HUES6 (cell line): ENCODE results near the gene OCEL1.

ENCODE experiments used
- H3K27ac ChIP-seq: 2 replicates; pipeline ENCODE4 v1.7.0; 2013; ENCODE audit warnings: low read depth, mild to moderate bottlenecking, low read length, inconsistent platforms
- H3K27me3 ChIP-seq: 2 replicates; pipeline ENCODE4 v1.6.1; 2013; ENCODE audit warnings: low read length; ENCODE audit not compliant: control insufficient read depth, insufficient read depth
- H3K36me3 ChIP-seq: 2 replicates; pipeline ENCODE4 v1.6.1; 2013; ENCODE audit warnings: low read length; ENCODE audit not compliant: control insufficient read depth, insufficient read depth
- H3K4me1 ChIP-seq: 2 replicates; pipeline ENCODE4 v1.6.1; 2013; ENCODE audit warnings: low read length; ENCODE audit not compliant: control insufficient read depth, insufficient read depth
- H3K4me3 ChIP-seq: 2 replicates; pipeline ENCODE4 v1.5.1; 2013; ENCODE audit warnings: low read depth, low read length
- H3K9ac ChIP-seq: one replicate; pipeline ENCODE4 v1.6.1; 2013; ENCODE audit warnings: mild to moderate bottlenecking, low read length
- H3K9me3 ChIP-seq: 2 replicates; pipeline ENCODE4 v1.6.1; 2013; ENCODE audit warnings: low read depth, low read length; ENCODE audit not compliant: control insufficient read depth, insufficient read depth

Gene OCEL1

DNA sequence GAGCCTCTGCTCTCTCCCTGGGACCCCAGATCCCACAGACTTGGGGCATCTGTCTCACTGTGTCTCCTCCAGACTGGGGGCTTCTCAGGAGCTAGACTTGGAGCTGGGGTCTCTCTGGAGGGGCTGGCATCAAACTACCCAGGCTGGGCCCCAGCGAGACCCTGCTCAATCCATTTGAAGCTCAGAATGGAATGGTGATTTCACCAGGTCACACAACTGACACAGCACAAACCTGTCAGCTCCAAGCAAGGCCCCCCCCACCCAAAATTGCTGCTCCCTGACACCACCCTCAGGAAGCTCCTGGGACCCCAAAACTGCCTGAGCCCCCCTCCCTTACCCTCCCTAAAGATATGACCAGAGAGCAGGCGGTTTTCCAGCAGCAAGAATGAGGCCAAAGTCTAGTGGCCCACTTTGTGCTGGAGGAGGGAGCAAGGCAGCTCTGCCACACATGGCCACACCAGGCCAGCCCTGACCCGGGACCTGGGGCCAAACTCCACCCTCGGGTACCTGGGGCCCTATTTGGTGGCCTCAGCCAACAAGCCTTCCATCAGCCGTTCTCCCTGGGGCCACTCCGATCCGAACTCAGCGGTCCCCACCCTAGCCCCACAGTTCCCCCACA is 17.3 kb downstream of the OCEL1 start:
- Histone ChIP-seq H3K4me3 (peak overlapping the region; percentile 99), H3K4me1 (peaks cover 38% of the 10 kb centered on the region), H3K27me3 (no peaks in the 10 kb centered on the region), H3K9ac (peak overlapping the region; percentile 86), H3K27ac (peak overlapping the region; percentile 85; the same call in 1 of the 2 replicates), H3K9me3 (no peaks in the 10 kb centered on the region), H3K36me3 (peaks cover 16% of the 10 kb centered on the region)

DNA sequence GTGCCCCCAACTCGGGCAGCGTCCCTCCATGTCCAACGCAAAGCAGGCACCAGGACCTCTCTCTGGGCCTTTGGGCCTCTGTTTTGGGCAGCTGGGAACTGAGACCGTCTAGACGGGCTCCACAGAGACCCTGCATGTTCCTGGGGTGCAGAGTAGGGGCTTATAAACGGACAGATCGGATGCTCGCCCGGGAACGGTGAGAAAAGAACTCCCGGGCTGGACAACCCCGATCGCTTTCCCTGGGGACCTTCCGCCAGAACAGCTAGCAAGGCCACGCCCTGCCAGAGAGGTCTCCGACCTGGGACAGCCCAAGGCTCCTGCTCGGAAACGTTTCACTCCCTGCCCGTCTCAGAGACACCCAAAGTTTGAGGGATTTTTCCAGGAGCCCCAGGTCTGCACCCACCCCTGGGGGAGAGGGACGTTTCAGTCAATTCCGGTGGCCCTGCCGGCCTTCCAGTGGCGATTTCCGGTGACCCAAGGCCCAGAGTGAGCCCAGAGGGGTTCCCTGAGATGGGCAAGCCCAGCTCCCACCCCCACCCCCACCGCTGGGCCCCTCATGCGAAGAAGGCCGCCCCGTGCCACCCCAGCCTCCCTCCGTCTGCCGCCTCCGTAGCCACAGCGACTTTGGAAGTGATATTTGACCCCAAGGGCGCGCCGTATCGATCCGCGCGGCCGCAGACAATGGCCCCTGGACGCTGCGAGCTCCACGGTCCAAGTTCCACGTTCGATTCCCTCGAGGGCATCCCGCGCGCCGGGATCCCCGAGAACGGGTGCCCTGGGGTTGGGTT is 18.0 kb downstream of the OCEL1 start:
- no peaks in the 10 kb centered on the region for H3K9me3 ChIP-seq
- H3K27ac ChIP-seq: peak overlapping the region; percentile 85
- peak overlapping the region; percentile 86 for H3K9ac ChIP-seq
- H3K27me3 ChIP-seq: no peaks in the 10 kb centered on the region
- H3K4me1 ChIP-seq: peaks cover 45% of the 10 kb centered on the region
- peaks cover 12% of the 10 kb centered on the region for H3K36me3 ChIP-seq
- H3K4me3 ChIP-seq: peak overlapping the region; percentile 99

DNA sequence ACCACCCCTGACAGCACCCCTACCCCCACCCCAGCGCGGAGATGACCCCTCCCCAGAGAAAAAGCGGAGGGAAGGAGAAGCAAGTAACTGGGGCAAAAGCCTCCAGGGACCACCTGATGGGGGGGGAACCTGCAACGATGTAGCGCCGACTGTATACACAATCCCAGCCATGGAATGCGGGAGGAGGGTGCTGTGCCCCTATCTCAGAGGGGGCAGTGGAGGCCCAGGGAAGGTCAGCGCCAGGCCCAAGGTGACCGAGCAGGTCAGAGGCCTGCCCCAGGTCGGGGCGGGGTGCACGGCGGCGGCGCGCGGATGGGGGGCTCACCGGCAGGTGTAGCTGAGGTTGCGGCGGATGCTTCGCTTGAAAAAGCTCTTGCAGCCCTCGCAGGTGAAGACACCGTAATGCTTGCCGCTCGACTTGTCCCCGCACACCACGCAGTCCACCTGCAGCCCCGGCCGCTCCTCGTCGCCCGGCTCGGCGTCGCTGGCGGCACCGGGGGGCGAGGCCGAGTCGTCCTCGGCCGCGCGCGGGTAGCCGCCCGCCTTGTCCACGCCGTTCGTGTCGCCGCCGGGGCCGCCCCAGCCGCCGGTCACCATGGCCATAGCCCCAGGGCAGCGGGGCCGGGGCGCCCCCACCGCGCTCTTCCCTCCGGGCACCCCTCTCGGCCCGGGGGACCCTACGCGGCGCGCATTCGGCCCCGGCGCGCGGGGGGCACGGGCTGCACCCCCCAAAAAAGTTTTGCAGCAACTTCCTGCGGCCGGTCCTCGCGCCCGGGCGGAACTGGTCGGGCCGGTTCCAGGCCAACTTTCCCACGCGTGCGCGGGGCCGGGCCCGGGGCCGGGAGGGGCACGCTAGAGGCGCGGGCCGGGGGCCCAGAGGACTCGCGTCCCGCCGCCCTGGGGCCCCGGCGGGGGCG is 18.9 kb downstream of the OCEL1 start:
- peak overlapping the region; percentile 86 for H3K9ac ChIP-seq
- H3K27ac ChIP-seq: peak overlapping the region; percentile 85
- peak overlapping the region; percentile 99 for H3K4me3 ChIP-seq
- no peaks in the 10 kb centered on the region for H3K9me3 ChIP-seq
- peaks cover 47% of the 10 kb centered on the region for H3K4me1 ChIP-seq
- peaks cover 12% of the 10 kb centered on the region for H3K36me3 ChIP-seq
- no peaks in the 10 kb centered on the region for H3K27me3 ChIP-seq

DNA sequence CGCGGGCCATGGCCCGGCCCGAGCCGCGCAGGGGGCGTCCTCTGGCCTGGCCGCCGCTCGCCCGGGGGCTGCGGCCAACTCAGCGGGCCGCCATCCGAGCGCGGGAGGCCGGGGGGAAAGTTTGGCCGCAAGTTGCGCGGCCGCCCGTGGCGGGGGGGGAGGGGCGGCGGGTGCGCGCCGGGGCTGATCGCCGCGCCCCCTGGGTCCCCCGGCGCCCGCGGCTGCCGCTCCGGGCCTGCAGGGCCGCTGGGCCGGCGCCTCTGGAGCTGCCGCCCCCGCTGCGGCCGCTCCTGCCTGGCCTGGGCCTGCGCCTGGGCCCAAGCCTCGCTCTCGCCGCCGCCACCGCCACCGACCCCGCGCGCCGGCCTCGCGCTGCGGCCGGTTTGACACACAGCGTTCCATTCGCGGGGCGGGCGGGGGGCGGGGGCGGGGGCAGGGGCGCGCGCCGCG is 19.5 kb downstream of the OCEL1 start, which contains the start of gene NR2F6:
NR2F6 (minus strand) TSS at position 385 of the 450 bp plus-strand sequence. CDS start 699 bp downstream, outside the sequence.
- H3K9ac ChIP-seq: peak within 1 kb of the TSS; percentile 94
- no peaks in the 10 kb centered on the region for H3K27me3 ChIP-seq
- peak within 1 kb of the TSS; percentile 99 for H3K4me3 ChIP-seq
- no peaks in the 10 kb centered on the region for H3K9me3 ChIP-seq
- peaks cover 47% of the 10 kb centered on the region for H3K4me1 ChIP-seq
- peak within 1 kb of the TSS; percentile 99 for H3K27ac ChIP-seq
- H3K36me3 ChIP-seq: peaks cover 7% of the 10 kb centered on the region; the same call in 1 of the 2 replicates

DNA sequence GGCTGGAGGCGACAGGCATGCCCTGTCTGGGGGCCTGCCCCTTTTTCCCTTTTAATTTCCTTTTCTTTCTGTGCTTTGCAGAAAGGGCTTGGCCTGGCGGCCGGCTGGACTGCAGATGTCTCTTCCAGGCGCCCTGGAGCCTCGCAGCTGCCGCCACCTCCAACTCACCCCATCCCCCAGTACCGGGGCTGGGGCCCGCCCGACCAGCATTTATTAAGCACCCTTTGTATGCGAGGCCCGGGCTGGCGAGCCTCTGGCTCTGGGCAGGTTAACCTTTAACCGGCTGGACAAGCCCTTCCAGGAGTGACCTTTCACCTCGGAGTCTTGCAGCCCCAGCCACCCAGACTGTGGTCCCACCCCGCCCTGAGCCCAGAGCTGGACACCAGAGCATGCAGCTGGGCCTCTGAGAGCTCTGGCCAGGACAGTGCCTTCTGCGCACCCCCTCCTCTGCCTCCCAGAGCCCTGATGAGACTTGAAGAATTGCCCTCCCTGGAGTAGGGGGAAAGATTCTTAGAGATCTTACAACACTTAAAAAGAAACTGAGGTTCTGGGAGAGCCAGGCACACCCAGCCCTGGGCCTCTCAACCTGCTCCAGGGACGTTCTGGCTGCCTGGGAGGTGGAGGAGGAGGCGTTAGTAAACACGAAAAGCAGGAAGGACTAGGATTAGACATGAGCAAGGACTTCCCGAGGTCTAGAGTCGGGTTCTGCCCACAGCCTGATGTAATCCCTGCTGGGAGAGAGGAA is 20.8 kb downstream of the OCEL1 start:
- H3K4me3 ChIP-seq: peak overlapping the region; percentile 80
- H3K27me3 ChIP-seq: no peaks in the 10 kb centered on the region
- no peaks in the 10 kb centered on the region for H3K9me3 ChIP-seq
- H3K4me1 ChIP-seq: peaks cover 42% of the 10 kb centered on the region
- 0 out of 2 replicates have a peak, but pooled peaks cover 6% of the 10 kb centered on the region for H3K36me3 ChIP-seq
- H3K27ac ChIP-seq: peak overlapping the region; percentile 99
- H3K9ac ChIP-seq: peak overlapping the region; percentile 94

DNA sequence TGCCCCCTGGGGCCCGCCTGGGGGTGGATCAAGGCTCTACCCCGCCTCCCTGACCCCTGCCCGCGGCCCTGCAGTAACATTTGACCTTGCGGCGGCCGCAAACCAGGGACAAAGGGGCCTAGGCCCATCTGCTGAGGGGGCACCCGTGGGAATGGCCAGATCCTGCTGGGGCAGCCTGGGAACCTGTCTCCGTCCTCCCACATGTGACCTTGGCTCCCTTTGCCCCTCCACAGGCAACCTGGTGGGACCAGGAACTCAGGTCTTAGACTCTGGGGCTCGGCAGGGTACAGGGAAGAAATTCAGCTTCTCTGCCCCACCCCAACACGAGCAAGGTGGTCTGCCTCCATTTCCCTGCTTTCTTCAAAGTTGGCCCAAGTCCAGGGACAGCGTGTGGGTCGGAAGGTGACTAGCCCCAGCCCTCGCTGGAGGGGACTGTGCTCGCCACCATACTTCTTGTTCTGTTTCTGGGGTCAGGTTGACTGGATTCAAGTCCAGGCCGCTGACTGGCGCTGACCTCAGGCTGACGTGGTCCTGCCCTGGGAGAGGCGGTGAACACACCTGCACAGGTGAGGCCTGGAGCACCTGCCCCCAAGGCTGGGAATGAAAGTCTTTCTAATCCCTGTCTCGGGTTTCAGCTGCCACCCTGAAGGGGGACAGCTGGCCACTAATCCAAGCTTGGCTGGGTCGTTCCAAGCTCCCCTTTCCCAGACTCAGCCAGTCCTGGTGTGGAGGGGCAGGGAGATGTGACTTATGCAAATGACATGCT is 22.2 kb downstream of the OCEL1 start:
- peak overlapping the region; percentile 35; the same call in 1 of the 2 replicates for H3K4me3 ChIP-seq
- peaks cover 32% of the 10 kb centered on the region for H3K4me1 ChIP-seq
- no peaks in the 10 kb centered on the region for H3K9me3 ChIP-seq
- H3K36me3 ChIP-seq: 0 out of 2 replicates have a peak, but pooled peaks cover 6% of the 10 kb centered on the region
- H3K27ac ChIP-seq: peak overlapping the region; percentile 79
- H3K27me3 ChIP-seq: no peaks in the 10 kb centered on the region
- peak overlapping the region; percentile 78 for H3K9ac ChIP-seq

DNA sequence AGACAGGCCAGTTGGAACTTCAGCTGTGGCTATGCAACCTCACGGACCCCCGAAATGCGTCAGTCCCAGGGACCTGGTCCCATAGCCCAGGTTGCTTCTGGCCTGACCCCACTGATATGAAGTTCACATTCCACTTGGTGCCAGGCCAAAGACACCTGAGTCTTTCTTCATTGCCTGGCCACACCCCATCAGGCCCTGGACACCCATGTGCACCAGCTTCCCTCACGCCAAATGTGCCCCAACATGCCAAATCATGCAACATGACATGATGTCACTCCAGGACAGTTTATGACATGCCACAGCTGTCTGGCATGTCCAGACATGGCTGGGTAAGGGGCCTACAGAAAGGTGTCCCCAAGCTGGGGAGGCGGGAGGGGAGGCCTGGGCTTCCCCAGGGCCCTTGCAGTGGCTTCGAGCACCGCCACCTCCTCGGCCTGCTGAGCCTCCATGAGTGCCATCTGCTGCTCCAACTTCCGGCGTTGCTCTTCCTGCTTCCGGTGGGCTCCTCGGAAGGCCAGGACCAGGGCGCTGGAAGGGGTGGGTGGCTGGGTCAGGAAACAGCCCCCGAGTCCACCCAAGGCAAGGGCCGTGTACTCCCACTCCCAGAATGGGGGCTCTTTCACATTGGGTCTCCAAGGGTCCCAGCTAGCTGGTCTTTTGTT is 24.0 kb downstream of the OCEL1 start:
- Histone ChIP-seq H3K4me1 (peaks cover 26% of the 10 kb centered on the region), H3K4me3 (no peak overlapping the region), H3K9me3 (no peaks in the 10 kb centered on the region), H3K9ac (no peak overlapping the region), H3K27ac (peak overlapping the region; percentile 52; the same call in 1 of the 2 replicates), H3K27me3 (no peaks in the 10 kb centered on the region), H3K36me3 (peaks cover 11% of the 10 kb centered on the region)

DNA sequence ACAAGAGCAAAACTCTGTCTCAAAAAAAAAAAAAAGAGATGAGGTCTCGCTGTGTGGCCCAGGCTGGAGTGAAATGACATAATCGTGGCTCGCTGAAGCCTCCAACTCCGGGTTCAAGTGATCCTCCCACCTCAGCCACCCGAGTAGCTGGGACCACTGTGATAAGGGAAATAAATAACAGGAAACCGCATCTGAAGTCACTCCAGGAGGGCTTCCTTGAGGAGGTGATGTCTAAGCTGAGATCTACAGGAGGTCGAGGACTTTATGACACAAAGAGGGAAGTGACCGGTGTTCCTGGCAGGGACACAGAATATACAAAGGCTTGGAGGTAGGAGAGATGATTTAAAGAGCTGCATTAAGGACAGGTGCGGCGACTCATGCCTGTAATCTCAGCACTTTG is 28.6 kb downstream of the OCEL1 start:
- Histone ChIP-seq H3K4me3 (no peak overlapping the region), H3K27me3 (no peaks in the 10 kb centered on the region), H3K27ac (no peak overlapping the region), H3K9ac (no peak overlapping the region), H3K4me1 (no peaks in the 10 kb centered on the region), H3K9me3 (peaks cover 8% of the 10 kb centered on the region; the same call in 1 of the 2 replicates), H3K36me3 (peaks cover 20% of the 10 kb centered on the region)

DNA sequence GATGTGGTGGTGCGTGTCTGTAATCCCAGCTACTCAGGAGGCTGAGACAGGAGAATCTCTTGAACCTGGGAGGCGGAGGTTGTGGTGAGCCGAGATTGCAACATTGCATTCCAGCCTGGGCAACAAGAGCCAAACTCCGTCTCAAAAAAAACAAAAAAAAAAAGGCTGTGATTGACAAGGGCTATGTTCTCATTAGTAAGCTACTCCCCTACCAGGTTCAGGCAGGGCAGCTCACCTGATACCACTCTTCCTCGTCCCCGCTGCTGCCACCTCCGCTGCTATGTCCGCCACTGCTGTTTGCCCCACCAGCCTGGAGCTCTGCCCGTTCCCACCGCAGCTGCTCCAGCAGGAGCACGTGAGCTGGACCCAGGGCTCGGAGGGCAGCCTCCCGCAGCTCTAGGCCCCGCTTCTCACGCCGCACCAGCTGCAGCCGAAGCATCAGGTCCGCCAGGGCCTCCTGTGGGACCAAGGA is 29.2 kb downstream of the OCEL1 start:
- Histone ChIP-seq H3K9ac (no peak overlapping the region), H3K27me3 (no peaks in the 10 kb centered on the region), H3K4me1 (no peaks in the 10 kb centered on the region), H3K9me3 (peaks cover 11% of the 10 kb centered on the region; the same call in 1 of the 2 replicates), H3K36me3 (peaks cover 17% of the 10 kb centered on the region), H3K27ac (no peak overlapping the region), H3K4me3 (no peak overlapping the region)
